Hindlimb muscle (tissue), 1 donor: ENCODE data around the gene RAB31. TPM values are rescaled to one million over a fixed set of nuclear protein-coding genes. Genes with fewer than 3 reads are reported as not detected.
"Not testable (repeated sequence)": the region's sequence is repeated elsewhere in the genome, so short reads cannot be mapped to it uniquely, and the experiment has no call there.

Experiments
- DNase-seq: peaks from one replicate; pipeline ENCODE4 v3.0.0-alpha.2; 2013
- polyA plus RNA-seq: library from polyadenylated mRNA; unstranded; fragments of 120-200 nt; gene quantifications from one replicate; pipeline ENCODE4 v1.2.1, GENCODE V29; 2013; ENCODE audit not compliant: insufficient read length

The RAB31 gene
- polyA plus RNA-seq, 1 donor = 20.8 TPM

DNA sequence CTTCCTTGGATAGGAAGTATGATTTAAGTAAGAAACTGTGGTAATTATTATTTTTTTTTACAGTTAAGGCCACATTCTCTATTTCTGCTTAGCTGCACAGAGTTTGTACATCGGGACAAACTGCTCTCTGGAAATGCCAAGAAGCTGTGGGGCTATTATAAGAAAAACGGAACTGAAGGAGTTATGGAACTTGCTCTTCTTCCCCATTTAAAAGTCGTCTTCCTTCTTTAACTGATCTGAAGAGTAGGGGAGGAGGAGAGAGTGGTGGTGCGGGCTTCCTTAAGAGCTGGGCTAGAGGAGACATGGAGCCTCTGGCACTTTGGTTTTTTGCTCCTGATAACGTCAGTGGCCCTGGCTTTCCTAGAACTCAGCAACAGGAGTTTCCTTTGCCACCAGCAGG, 54.4 kb downstream of the RAB31 start:
- no peak for DNase-seq

DNA sequence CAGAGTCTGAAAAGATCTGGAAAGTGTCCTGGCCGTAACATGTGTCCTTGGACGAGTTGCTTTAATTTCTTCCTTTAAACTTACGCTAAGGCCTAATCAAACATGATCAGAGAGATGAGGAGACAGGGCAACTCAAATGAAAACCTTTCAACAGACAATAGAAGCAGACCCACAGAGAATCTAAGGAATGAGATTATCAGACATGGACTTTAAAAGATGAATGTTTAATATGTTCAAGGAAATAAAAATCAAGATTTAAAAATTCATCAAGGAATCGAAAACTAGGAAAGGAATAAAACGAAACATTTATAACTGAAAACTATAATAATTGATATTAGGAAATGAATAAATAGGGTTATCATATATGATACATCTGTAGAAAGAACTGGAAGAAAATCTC, 55.1 kb downstream of the RAB31 start:
- no peak for DNase-seq

DNA sequence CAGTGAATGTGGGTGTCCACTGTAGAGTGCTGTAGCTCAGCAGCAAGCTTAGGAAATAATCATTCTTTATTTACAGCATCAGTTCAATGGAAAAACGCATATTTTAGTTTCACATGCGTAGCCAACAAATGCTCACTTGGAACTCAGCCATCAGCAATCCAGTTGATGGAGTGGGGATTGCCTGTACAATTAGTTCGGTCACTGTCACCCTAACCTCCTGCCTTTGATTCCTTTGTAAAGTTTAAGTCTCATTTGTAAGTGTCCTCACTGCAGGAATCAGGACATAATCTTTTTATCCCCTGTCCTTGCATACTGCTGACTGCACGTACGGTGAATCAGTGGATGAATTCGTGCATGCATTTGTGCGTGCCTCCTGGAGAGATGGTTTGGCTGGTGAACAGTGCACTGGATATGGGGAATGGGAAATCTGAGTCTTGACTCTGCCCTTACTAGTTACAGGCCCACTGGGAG, 55.9 kb downstream of the RAB31 start:
- DNase-seq = no peak

DNA sequence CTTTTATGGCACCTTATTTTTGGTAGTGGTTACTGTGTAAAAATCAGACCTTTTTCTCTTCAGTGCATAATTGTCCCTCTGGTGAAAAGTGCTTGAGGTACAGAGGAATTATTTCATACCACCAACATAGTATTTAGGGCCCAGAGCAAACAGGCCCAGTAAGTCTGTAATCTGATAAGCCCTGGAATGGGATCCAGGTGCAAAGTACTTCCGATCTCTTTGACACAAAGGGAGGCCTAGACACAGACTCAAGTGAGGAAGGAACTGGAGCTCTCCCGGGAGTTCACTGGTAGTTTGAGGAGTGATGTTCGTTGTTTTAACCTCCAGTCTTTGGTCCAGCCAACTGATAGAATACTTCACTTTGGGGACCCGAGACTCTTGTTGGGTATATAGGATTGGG, 57.4 kb downstream of the RAB31 start:
- DNase-seq = no peak

DNA sequence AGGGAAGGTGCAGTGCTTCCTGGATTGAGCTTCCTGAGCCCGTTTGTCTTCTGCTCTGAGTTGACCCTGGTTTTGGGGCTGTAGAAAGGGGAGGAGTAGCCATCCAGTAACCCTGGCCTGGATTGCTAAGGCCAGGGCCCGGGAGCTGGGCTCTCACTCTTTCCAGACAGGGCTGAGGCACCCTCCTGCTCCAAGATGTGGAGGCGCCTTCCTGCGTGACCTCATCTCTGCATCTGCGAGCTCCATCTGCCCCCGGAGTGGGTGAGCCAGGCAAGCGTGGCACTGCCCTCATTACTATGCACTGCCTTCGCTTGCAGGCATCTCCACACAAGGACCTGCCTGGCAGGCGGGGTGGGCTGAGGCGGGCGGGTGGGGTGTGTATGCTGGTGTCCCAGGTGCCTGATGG, 58.0 kb downstream of the RAB31 start:
- DNase-seq = no peak

DNA sequence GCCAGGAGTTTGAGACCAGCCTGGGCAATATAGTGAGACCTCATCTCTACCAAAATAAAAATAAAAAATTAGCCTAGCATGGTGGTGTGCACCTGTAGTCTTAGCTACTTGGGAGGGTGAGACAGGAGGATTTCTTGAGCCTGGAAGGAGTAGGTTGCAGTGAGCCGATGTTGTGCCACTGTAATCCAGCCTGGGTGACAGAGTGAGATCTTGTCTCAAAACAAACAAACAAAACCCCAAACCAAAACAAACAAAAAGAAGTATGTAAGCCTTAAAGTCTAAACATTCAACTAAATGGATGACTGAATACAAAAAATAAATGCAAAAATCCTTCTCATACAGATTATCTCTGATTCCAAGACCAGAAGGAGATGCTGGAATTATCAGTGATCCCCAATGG, 58.6 kb downstream of the RAB31 start:
- no peak for DNase-seq

DNA sequence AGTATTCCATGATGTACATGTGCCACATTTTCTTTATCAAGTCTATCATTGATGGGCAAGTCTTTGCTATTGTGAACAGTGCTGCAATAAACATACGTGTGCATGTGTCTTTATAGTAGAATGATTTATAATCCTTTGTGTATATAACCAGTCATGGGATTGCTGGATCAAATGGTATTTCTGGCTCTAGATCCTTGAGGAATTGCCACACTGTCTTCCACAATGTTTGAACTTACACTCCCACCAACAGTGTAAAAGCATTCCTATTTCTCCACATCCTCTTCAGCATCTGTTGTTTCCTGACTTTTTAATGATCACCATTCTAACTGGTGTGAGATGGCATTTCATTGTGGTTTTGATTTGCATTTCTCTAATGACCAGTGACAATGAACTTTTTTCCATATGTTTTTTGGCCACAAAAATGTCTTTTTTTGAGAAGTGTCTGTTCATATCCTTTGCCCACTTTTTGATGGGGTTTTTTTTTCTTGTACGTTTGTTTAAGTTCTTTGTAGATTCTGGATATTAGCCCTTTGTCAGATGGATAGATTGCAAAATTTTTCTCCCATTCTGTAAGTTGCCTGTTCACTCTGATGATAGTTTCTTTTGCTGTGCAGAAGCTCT, 60.1 kb downstream of the RAB31 start:
- DNase-seq = not testable (repeated sequence)

DNA sequence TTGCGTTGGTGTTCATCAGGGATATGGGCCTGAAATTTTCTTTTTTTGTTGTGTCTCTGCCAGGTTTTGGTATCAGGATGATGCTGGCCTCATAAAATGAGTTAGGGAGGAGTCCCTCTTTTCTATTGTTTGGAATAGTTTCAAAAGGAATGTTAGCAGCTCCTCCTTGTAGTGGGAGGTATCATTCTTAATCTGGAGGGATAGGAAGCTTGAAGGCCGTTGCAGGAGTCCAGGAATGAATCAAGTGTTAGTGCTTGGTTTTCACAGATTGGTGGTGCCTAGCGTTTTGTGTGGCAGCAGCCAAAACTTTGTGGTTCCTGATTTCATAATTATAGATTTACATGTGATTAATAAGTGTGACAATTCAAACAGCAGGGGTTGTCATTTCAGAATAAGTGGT, 62.0 kb downstream of the RAB31 start:
- DNase-seq = not testable (repeated sequence)

DNA sequence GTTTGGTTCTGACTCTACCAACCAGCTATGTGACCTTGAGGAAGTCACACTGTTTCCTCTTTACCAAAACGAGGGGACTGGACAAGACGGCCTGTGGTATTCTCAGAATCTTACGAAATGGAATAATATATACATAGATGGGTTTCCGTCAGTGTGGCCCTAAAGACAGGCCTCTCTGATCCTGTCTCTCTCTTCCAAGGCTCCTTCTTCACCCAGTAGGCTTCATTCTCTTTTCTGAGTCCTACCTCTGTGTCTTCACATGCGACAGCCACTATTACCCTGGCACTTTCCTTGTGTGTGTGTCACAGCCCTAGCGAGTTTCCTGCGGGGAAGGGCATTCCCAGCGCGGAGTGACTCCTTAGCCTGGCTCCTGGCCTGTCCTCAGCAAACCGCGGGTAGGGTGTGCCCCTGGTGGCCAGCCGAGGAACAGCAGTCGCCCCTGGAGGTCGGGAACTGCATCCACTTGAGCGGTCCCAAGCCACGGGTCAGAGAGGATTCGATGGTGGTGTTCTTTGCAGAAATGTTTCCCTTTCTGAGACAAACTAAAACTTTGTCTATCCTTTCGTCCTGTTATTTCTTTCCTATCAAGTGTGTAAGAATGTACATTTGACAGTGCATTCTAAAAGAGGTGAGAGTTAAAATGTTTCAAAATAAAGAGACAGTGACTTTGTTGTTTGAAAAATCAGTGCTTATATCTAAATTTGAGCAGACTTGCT, 63.3 kb downstream of the RAB31 start:
- peak; percentile 70 for DNase-seq

DNA sequence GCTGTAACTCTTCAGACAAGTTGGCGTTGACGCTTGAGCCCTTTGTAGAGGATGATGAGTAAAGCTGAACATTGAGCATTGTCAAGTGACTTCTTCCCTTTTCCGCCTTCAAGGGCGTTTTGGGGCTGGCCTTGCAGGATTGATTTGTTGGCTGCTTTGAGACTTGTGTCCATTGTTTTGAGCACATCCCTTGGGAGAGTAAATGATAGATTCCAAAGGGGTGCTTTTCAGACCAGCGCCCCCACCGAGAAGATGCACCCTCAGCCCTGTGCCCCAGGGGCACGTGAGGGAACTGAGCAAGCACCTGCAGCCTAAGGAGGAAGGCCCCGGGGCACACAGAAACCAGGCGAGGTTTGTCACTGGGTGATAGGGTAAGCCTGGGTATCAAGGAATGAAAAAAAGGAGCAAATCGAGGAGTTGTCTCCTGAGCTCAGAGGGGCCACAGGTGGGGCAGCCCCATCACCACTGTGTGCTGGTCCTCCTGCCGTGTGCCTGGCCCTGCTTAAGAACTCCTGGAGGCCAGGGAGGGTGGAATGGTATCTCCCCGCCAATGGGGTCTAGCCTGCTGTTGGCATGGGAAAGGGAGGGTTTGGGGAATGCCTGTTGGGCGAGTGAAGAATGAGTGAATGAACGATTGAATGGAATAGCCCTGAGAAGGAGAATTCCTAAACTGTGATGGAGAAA, 64.0 kb downstream of the RAB31 start:
- DNase-seq = no peak

DNA sequence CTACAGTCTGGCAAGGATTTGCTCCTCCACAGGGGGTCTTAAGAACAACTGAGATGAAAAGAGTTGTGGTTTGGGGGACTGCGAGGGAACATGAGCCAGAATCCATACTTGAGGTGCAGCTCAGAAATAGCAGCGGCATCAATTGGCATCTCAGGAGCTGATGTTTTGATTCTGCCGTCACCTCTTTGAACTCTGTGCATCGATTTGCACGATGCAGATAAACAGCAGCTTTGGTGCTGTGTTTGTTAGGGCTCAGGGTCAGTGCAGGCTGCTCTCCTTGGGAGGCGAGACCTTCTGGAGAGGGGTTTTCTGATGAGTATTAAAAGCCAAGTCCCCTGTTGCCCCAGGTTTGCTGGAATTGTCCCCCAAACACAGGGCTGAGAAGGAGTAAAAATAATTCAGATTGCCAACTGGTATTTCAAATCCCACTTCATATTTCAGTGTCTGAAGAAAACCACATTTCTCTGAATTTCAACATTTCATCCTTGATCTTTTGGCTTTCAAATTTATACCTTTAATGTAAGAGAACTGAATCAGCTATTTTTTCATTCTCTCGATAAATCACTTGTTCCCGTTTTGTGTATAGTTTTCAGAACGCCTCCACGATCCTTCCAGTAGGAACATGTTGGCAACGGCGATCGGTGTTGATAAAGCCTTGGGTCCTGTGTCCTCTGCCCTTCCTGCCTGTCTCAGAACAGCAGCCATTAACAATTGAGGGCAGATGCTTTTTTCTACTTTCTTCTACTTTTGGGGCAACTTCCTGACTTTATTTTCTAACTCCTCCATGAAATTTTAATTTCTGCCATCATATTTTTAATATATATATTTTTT, 65.0 kb downstream of the RAB31 start:
- no peak for DNase-seq

DNA sequence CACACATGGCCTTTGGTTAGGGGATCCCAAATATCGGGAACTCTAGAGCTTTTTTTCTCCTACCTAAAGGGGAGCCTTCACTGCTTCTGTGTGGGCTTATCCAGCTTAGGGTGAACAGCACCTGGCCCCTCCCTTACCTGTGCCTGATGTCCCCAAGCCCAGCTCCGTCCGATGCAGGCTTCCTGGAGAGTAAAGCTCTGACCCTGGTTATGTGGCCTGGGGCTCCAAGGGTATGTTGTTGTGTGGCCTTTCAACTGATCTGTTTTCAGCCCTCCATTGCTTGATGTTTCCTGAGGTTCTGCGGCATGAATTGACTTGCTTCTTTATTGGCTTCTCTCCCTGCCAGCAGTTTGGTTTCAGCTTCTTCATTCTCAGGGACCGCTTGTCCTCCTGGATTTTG, 66.0 kb downstream of the RAB31 start:
- no peak for DNase-seq

DNA sequence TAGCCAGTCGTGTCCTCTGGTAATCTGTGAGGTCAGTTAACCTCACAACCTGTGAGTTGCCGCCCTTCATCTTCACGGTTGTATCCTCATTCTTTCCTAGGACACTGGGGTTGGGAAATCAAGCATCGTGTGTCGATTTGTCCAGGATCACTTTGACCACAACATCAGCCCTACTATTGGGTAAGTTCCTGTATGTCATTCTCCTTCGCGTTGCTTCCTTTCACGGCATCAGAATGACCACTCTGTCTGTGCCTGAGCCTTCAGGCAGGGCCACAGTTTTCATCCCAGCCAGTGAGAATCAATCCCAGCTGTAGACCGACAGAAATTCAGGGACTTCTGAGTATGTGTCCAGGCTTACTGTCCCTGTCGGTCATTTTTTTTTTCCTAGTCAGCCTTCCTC, 67.1 kb downstream of the RAB31 start:
- DNase-seq = no peak

DNA sequence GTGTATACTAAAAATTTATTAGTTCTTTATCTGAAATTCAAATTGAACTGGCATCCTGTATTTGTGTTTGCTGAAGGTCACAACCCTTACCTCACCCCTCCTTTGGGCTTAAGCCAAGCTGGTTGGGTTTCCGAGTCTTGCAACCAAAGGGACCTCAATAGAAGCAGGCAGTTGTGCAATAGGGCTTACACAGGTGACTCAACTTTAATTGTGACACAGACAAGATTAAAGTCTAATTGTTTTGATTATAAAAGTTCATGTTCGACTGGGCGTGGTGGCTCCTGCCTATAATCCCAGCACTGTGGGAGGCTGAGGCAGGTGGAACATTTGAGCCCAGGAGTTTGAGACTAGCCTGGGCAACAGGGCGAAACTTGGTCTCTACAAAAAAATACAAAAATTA, 71.5 kb downstream of the RAB31 start:
- no peak for DNase-seq

DNA sequence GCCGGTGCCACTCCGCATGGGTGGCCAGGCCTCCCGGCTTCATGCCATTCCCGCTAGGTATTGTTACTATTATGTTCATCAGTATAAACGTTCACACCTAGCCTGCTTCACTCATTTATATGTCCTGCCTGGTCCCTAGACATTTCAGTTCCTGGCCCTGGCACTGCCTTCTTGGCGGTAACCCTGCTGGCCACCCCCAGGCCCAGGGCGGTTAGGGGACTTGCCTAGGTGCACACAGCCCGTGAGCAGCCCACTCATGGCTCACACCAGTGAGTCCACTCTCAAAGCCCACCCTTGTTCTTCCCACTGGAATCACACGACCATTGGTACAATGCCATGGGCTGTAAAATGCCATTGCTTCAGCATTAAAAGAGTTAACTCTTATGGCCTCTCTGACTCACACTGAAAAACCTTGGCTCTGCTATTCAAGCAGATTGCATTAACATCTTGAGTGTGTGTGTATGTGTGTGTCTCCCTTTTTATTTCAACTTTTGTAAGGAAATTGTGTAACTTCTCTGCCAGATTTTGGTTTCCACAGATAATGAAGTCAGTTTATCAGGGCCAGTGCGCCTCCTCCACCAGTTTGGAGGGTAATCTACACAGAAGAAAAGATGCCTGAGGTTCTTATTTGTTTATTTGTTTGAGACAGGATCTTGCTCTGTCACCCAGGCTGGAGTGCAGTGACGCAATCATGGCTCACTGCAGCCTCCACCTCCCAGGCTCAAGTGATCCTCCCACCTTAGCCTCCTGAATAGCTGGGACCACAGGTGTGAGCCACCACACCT, 74.2 kb downstream of the RAB31 start:
- DNase-seq = no peak

DNA sequence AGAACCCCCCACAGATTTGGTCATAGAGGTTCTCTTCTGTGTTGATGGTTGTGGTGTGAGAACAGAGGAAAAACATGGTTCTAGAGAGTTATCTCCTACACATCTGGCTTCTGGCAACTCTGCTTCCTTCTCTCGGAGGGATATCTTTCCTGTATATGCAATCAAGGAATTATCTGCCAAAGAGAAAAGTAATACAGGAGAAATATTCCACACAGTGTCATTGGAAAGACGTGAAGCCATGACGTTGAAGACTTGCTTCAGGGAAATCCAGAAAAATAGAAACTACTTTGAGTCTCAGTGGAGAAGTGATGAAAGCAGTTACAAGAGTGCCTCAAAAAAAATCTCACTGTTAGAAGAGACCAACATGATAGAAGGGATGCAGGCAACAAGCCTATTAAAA, 78.5 kb downstream of the RAB31 start:
- no peak for DNase-seq

DNA sequence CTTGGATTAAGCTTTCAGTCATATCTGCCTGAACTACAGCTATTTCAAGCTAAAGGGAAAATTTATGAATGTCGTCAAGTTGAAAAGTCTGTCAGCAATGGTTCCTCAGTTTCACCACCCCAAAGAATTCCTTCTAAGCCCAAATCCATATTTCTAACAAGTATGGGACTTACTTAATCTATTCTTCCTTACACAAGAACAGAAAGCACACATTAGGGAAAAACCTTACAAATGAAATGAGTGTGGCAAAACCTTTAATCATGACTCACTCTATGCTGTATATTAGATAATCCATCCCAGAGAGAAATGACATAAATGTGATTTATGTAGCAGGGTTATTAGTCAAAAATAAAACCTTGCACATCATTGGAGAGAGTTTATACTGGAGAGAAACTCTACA, 78.9 kb downstream of the RAB31 start:
- no peak for DNase-seq

DNA sequence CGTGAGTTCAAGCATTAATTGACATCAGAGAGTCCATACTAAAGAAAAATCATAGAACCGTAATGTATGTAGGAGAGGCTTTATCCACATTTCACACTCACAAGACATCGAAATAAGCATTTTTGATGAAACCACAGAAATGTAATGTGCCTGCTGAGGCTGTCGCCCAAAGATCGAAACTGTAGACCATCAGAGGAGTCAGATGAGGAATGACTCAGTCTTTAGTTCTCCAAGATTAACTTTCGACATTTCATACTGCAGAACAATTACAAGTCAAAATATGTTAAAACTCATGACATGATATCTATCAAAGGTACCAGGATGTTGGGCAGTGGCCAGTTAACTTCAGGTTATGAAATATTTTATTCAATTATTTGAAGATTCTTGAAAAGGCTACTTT, 79.6 kb downstream of the RAB31 start:
- no peak for DNase-seq

DNA sequence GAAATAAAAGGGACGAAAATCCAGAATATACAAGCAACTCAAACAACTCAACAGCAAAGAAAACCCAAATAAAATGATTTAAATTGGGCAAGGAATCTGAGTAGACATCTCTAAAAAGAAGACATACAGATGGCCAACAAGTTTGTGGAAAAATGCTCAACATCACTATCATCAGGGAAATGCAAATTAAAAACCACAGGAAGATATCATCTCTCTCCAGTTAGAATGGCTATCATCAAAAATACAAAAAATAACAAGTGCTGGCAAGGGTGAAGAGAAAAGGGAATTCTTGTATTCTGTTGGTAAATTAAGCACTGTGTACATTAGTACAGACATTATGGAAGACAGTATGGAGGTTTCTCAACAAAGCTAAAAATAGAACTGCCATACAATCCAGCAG, 80.0 kb downstream of the RAB31 start:
- DNase-seq = no peak

DNA sequence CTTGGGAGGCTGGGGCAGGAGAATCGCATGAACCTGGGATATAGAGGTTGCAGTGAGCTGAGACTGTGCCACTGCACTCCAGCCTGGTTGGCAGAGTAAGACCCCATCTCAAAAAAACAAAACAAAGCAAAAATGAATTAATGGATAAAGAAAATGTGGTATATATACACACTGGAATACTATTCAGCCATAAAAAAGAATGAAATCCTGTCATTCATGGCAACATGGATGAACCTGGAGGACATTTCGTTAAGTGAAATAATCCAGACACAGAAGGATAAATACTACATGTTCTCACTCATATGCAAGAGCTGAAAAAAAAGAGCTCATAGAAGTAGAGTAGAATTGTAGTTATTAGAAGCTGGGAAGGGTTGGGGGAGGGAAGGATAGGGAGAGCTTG, 80.8 kb downstream of the RAB31 start:
- DNase-seq = no peak

DNA sequence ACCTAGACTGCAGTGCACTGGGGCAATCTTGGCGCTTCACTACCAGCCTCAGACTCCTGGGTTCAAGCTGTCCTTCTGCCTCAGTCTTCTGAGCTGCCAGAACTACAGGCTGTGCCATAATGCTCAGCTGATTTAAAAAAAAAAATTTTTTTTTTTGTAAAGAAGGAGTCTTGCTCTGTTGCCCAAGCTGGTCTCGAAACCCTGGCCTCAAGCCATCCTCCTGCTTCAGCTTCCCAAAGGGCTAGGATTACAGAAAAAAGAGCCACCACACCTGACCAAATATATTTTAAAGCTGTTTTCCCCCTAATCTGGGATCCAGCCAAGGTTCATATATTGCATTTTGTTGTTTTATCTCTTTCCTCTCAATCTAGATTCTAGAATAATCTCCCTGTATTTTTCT, 82.2 kb downstream of the RAB31 start:
- no peak for DNase-seq

DNA sequence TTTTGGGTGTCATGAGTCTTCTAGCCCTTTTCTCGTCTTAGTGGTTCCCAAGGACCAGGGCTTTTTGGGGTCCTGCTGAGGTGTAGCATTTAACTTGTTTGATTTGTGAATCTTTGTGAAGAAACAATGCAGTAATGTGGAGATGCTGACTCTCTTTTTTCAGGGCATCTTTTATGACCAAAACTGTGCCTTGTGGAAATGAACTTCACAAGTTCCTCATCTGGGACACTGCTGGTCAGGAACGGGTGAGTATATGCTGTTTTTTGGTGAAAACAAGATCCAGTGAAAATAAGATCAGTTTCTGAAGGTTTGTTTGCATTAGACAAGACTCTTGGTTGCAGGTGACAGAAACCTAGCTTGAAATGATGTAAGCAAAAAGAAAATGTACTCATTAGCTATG, 83.9 kb downstream of the RAB31 start:
- no peak for DNase-seq
